Stimulated activated CD8-positive, alpha-beta memory T cell treated with anti-CD3 and anti-CD28 coated beads, Interleukin-4, amount 100 ng/mL, for 1 hour (primary cell): ENCODE measurements around the gene APEH.
A peak's percentile ranks its signal among the peaks of the same experiment; 100 is the strongest.
"Not testable (repeated sequence)": the region's sequence is repeated elsewhere in the genome, so short reads cannot be mapped to it uniquely, and the experiment has no call there.

Experiments
- DNase-seq, 2 donors: peaks; one replicate each; pipeline ENCODE4 v3.0.0-alpha.2; 2020; ENCODE audit warnings: low read depth in 2 of 2, low spot score in 1 of 2

The APEH gene

GRCh38 chr3:49689046-49689907, 15.1 kb downstream of the APEH start, which contains the start of the genes MST1 and RNF123:
MST1 (minus strand) TSS chr3:49689474; CDS start chr3:49688691, 783 bp downstream.
RNF123 (plus strand) TSS chr3:49689557; CDS start chr3:49691166, 1,609 bp downstream.
- peak; percentile 80 to 85 for DNase-seq

- DNase-seq: not testable (repeated sequence)
These were observed 15.9 kb downstream of the APEH start for GRCh38 chr3:49689908-49690624.

GRCh38 chr3:49690856-49691255, 16.7 kb downstream of the APEH start:
- not testable (repeated sequence) for DNase-seq

GRCh38 chr3:49691481-49691880, 17.3 kb downstream of the APEH start:
- DNase-seq: not testable (repeated sequence)

GRCh38 chr3:49694409-49695070, 20.4 kb downstream of the APEH start:
- not testable (repeated sequence) for DNase-seq

- not testable (repeated sequence) for DNase-seq
These were observed 21.3 kb downstream of the APEH start for GRCh38 chr3:49695350-49696015.

GRCh38 chr3:49699281-49699979, 25.3 kb downstream of the APEH start:
- DNase-seq: no peak

GRCh38 chr3:49700014-49700413, 25.9 kb downstream of the APEH start:
- no peak for DNase-seq

GRCh38 chr3:49700453-49701128, 26.4 kb downstream of the APEH start:
- DNase-seq: no peak

GRCh38 chr3:49701388-49702077, 27.4 kb downstream of the APEH start:
- no peak for DNase-seq

GRCh38 chr3:49702672-49703071, 28.5 kb downstream of the APEH start:
- DNase-seq: no peak

- peak in 1 of 2 donors; percentile 35 for DNase-seq
These were observed 29.3 kb downstream of the APEH start for GRCh38 chr3:49703443-49703927.

- DNase-seq: no peak
These were observed 29.8 kb downstream of the APEH start for GRCh38 chr3:49703956-49704355.

- no peak for DNase-seq
These were observed 30.5 kb downstream of the APEH start for GRCh38 chr3:49704629-49705028.

GRCh38 chr3:49705390-49705960, 31.3 kb downstream of the APEH start:
- DNase-seq: no peak

GRCh38 chr3:49706456-49707112, 32.4 kb downstream of the APEH start:
- DNase-seq: no peak

- no peak for DNase-seq
These were observed 32.9 kb downstream of the APEH start for GRCh38 chr3:49707113-49707480.

GRCh38 chr3:49709852-49710251, 35.7 kb downstream of the APEH start:
- no peak for DNase-seq
